ENCODE measurements around the gene MYH9.

The MYH9 gene

DNA sequence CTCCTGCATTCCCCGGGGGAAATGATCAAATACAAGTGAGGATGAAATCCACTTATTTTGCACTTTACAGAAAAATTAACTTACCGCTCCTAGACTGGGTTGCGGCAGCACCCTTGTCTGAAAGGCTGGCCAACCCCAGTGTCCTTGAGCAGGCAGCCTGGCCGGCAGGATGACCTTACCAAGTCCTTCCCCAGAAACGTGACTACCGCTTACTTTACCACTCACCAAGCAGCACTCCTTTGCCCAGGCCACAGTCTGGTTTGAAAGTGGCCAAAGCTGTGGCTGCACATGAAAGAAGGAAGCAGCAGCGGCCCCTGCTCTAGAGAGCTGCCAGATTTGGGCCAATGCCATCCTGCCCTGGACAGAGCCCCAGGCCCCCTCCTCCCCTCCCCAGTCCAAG, 20.3 kb downstream of the MYH9 start:
- no peak for DNase-seq

GRCh38 chr22:36367066-36367465, 20.7 kb downstream of the MYH9 start:
- no peak for DNase-seq

DNA sequence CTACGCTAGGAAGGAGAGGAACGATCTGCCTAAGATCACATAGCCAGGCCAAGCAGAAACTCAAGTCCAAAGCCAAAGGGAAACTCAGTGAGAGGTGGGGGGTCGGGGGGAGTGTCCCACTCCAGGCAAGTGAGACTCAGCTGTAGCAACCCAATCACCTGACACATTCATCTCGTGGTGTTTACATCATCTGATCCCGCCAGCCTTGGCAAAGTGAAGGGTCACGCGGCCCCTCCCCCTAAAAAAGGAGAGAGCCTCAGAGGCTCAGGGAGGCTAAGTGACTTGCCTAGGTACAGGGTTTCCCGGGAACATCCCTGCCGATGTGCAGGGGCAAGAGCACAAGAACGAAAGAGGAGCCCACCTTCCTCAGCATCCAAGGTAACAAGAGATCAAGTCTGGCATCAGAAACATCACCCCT, 21.5 kb downstream of the MYH9 start:
- no peak for DNase-seq

DNA sequence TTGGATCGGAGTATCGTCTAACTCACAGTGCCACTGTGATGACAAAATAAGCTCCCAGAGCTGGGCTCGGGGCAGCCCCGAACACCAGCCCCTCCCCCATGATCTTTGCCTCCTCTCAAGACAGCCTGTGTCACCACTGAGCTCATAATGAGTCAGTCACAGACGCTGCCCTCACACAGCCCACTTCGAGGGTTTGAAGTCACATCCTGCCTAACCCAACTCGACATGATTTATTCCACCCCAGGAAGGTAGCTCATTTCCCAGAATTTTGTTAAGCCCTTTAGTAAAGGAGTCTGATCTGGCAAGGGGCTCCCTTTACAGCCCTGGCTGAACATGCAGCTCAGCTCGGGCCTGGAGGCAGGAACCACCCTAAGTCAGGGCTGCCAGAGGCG, 22.8 kb downstream of the MYH9 start:
- peak; percentile 45 to 95 (median 82) for DNase-seq

GRCh38 chr22:36364255-36365019, 23.3 kb downstream of the MYH9 start:
- no peak for DNase-seq

- DNase-seq, result no peak
Measured at GRCh38 chr22:36363349-36363981, 24.3 kb downstream of the MYH9 start.

- no peak for DNase-seq
Measured at GRCh38 chr22:36362932-36363331, 24.8 kb downstream of the MYH9 start.

DNA sequence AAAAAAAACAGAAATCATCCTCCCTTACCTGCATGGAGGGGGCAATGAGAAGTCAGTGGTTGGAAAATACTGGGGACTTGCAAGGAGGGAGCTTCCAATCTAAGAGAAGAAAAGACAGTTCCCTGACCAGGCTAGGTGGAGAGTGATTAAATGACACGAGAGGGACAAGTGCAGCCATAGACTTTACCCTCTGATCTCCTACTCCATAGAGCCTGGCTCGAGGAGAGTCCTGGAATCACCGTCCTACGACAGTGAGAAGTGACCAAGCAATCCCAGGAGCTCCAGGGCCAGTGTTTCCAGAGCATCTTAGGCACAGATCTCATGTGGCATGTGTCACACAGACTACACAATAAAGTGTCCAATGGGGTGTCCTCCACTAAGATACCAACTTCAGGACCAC, 25.7 kb downstream of the MYH9 start:
- no peak for DNase-seq

DNA sequence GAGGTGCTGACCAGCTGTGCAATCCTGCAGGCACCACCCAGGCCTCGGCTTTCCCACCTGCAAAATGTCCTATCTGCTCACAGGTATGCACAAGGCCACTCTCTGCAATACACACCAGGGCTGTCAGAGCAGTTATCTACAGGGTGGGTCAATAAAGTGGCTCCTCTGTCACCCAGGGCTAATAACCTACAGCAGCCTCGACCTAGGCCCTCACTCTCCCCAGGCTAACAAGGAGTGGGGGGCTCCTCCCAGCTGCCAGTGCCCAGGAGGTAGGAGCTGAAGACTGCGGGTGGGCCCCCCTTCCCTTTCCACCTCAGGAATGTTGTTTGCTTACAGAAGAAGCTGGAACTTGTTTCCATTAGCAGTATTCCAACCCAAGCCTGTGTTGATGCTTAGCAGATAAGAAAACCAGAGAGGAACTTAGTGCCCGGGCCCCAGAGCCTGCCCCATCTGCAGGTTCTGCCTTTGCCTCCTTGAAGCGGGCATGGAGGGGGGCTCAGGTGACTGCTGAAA, 26.8 kb downstream of the MYH9 start:
- DNase-seq, result no peak

GRCh38 chr22:36360011-36360410, 27.8 kb downstream of the MYH9 start:
- DNase-seq, result no peak

DNA sequence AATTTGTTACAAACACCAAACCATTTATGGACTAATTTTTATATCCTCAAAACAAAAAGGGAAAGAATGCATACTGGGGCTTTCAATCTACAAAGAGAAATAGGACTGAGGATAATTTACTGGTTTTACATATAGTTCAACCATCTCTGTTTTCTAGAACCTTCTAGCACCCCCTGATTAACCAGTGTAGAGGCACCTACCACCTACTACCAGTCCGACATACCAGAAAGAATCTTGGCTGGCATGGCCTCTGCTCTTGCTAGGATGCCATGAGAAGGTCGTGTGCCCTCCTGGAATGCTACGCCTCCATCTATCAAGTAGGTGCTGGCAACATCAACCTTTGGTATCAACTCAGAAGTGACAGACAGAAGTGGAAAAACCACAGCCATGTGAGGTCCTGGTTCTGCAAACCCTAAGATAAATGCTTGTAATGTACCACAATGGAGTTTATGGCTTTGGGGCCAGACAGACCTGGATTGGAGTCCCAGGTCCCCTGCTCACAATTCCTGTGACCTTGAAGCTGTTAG, 28.2 kb downstream of the MYH9 start:
- no peak for DNase-seq

DNA sequence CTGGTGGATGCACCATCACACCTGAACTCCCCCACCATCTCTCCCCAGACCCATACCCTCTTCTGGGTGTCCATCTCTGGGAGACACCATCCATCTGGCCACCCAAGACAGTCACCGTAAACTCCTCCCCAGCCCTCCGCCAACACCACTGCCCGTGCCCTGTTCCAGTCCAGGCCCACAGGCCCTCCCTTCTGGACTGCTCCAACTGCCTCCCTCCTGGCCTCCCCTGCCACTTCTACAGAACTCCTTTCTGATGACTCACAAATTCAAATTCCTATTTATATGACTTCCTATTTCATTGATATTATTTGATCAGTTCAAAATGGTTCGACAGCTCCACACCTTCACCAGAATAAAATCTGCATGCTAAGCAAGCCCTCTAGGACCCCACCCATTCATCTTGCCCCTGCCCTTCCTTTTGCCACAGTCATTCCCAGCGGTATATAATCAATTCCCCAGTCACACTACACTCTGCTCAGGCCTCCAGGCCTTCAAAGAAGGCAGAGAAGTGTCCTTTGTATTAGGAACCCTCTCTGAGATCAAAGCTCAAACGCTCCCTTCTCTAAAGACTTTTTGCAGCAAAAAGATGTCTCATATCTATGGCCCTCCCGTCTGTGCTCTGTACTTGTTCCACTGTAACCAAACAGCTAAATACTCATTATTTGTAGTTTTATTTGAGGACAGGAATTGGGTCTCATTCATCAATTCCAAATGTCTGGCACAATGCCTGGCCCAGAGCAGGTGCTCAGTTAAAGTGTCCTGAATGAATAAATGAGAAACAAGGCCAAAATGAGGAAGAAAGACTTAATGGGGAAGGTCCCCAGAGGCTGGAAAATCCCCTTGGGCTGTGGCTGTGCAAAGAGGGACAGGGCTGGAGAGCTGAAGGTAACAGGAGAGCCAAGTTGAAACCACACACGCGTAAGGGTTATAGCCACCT, 29.0 kb downstream of the MYH9 start:
- DNase-seq, result no peak

DNA sequence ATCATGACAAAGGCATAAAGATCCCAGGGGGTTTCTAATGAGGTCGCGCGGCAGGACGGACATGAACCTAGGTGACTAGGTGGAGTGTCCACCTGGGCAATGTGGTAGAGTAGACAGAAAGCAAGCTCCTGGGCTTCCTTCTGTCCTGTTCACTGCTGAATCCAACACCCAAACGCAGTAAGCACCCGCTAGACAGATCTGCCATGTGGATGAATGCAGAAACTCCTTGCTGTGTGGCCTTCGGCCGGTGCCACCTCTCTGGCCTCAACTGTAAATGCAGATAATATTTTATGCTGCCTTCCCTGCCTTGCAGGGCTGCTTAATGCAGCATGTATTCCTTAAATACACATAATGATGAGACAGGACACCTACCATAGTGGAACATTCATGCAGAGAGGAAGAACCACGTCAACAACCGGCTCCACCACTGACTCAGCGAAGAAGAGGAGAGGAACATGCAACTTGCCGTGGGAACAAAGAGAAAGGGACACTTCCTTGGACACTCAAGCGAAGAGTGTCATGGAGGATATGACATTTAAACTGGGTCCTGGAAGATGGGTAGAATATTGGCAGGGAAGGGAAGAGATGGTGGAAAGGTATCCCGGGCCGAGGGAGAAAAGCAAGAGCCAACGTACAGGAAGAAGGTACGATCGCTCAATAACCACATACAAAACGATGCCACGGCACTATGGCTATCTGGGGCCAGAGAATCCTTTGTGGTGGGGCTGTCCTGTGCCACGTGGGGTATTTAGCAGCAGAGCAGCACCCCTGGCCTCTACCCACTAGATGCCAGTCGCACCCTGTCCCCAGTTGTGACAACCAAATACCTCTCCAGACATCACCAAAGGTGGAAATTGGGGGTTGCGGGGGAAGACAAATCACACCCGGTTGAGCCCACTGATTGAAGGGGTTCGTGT, 30.8 kb downstream of the MYH9 start:
- peak in 3 of 5 experiments; percentile 42 to 75 (median 69) for DNase-seq

GRCh38 chr22:36355894-36356293, 31.9 kb downstream of the MYH9 start:
- DNase-seq, result no peak

- no peak for DNase-seq
Measured at GRCh38 chr22:36355362-36355761, 32.4 kb downstream of the MYH9 start.

DNA sequence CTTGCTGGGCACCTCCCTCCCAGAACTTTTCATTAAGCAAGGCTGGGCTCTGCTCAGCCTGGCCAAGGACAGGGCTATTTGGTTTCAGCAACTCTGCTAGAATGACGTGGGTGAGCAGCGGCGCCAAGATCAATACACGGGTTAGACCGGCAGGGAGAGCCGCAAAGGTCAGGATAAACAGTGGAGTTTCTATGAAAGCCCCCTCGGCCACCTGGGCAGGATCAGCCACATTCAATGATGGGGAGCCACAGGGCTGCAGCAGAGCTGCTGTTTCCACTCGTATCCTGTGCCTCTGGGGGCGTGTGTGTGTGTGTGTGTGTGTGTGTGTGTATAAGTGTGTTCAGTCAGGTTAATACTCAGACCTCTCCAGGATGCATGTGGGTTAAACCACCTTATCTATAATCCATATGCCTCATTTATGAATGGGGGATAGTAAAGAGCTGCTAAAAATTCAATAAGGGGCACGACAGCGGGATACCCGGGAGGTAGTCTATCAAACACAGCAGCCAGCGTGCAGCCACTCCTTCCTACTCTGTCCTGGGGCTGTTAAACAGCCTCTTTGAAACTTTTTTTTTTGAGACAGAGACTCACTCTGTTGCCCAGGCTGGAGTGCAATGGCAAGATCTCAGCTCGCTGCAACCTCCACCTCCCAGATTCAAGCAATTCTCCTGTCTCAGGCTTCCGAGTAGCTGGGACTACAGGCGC, 34.8 kb downstream of the MYH9 start:
- peak in 2 of 5 experiments; percentile 47 to 88 for DNase-seq

DNA sequence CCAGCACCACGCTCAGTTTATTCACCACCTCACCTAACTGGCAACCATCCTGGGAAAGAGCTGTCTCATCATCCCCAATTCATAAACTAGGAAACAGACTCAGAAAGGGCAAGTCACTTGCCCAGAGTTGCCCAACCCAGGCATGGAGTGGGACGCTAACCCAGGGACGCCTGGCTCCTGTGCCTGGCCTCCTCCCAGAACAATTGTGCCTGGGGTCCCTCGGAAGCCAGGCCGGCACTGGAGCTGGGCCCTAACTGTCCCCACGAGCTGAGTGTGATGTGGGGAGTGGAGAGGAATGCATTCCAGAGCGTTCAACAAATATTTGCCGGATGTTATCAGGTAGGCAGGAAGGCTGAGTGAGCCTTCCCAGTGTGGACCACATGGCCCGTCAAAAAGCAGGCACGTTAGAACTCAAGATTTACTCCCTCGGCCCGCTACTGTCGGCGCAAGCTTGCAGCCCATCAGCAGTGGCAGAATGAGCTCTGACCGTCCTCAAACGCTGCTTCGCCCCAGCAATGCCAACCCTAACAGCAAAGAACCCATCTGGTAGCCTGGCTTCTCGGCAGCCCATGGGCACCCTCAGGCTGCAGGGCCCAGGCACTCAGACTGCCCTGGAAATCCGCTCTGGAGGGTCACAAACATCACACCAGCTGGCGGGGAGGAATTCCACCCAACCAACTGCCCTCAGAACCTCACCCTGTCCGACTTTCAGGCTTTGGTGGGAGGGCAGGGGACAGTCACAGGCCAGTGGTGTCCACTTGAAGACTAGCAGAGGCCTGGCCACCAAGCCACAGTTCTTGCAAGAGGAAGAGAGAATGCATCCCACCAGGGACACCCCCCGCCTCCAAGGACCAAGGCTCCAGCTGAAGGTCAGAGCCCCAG, 35.6 kb downstream of the MYH9 start:
- DNase-seq, result no peak

DNA sequence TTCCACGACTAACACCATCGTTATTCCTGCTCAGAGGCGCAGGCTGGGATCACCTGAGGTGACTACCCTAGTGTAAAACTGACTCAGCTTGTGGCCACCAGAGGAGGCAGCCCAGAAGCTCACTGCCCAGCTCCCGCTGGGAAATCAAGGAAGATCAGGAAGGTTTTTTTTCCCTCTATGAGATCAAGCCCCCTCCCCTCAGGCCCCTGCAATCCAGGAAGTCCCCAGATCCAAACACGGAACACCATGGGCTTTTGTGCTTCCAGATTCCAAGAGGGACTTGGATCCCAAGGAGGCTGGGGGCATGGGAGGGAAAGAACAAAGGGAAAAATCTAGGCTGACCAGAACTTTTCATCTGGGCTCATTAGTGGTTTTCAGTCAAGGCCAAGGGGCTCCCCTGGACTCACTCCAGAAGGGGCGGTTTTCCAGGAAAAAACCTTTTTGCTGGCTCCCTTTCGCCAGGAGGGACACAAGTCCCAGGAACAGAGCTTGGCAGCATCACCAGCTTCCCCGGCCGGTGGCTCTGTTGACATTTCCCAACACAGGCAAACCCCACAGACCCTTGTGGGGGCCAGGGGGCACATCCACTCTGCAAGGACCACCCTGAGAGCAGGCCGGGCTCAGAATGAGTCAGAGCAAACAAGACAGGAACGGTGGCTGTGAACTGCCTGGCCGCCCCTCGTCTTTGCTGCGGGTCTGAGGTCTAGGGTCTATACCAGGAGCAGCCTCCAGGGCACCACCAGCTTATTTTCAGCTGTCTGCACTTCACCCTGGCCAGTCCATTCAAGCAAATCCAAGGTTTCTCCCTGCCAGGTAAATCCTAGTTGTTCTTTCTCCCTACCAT, 36.8 kb downstream of the MYH9 start:
- no peak for DNase-seq

GRCh38 chr22:36349726-36350125, 38.0 kb downstream of the MYH9 start:
- no peak for DNase-seq
